SHP77 (cell line): ENCODE results near the gene CCDC137.
A peak's percentile ranks its signal among the peaks of the same experiment; 100 is the strongest.

Source experiments
- DNase-seq, 2 experiments: peaks; one replicate each; lab custom pipeline; 2025; lab: John Stamatoyannopoulos, UW

Gene CCDC137

GRCh38 chr17:81650951-81651350 is 15.6 kb upstream of the CCDC137 start:
- no peak for DNase-seq

GRCh38 chr17:81651692-81652091 is 14.8 kb upstream of the CCDC137 start:
- DNase-seq = peak; percentile 58 to 62

- DNase-seq = no peak
These were observed 13.4 kb upstream of the CCDC137 start for GRCh38 chr17:81652906-81653771.

- no peak for DNase-seq
These were observed 11.0 kb upstream of the CCDC137 start for GRCh38 chr17:81655378-81656117.

GRCh38 chr17:81656118-81656743 is 10.3 kb upstream of the CCDC137 start, which contains the start of gene PDE6G:
PDE6G (minus strand) TSS chr17:81656542; CDS start chr17:81653305, 3,237 bp downstream.
- DNase-seq = no peak

GRCh38 chr17:81656835-81657234 is 9.7 kb upstream of the CCDC137 start:
- no peak for DNase-seq

GRCh38 chr17:81659038-81659437 is 7.5 kb upstream of the CCDC137 start:
- DNase-seq = no peak

GRCh38 chr17:81660441-81660840 is 6.1 kb upstream of the CCDC137 start:
- no peak for DNase-seq

GRCh38 chr17:81662002-81662401 is 4.5 kb upstream of the CCDC137 start:
- no peak for DNase-seq

- no peak for DNase-seq
These were observed 2.5 kb upstream of the CCDC137 start for GRCh38 chr17:81664051-81664470.

GRCh38 chr17:81665205-81666091 is 1.1 kb upstream of the CCDC137 start:
- peak; percentile 53 to 81 for DNase-seq

GRCh38 chr17:81666092-81666341 is 520 bp upstream of the CCDC137 start:
- peak in 1 of 2 experiments; percentile 58 for DNase-seq

GRCh38 chr17:81667754-81668153 is 1.2 kb downstream of the CCDC137 start:
- DNase-seq = no peak

GRCh38 chr17:81672504-81672903 is 6.0 kb downstream of the CCDC137 start:
- DNase-seq = no peak

- no peak for DNase-seq
These were observed 6.4 kb downstream of the CCDC137 start for GRCh38 chr17:81672954-81673353.

- DNase-seq = no peak
These were observed 7.2 kb downstream of the CCDC137 start for GRCh38 chr17:81673561-81674258.

- peak; percentile 42 to 56 for DNase-seq
These were observed 9.1 kb downstream of the CCDC137 start for GRCh38 chr17:81675515-81676221.

- peak; percentile 40 to 77 for DNase-seq
These were observed 10.4 kb downstream of the CCDC137 start for GRCh38 chr17:81676906-81677305.

GRCh38 chr17:81680150-81680549 is 13.6 kb downstream of the CCDC137 start:
- no peak for DNase-seq

- DNase-seq = no peak
These were observed 15.1 kb downstream of the CCDC137 start for GRCh38 chr17:81681672-81682071.
